Chondrocyte (in vitro differentiated cells): ENCODE measurements around the gene GALM. TPM values are rescaled to one million over a fixed set of nuclear protein-coding genes. Genes with fewer than 3 reads are reported as not detected.

ENCODE experiments used
- DNase-seq: peaks from one replicate; pipeline ENCODE4 v3.0.0; 2021; ENCODE audit warnings: mixed read lengths, low spot score
- H3K27ac Mint-ChIP-seq: one replicate; pipeline ENCODE4 v1.8.0; 2021; ENCODE audit warnings: mild to moderate bottlenecking, moderate library complexity, mixed read lengths; ENCODE audit not compliant: unreplicated experiment
- H3K27me3 Mint-ChIP-seq: 2 replicates; pipeline ENCODE4 v1.8.0; 2021; ENCODE audit warnings: low read depth, mixed read lengths
- H3K36me3 Mint-ChIP-seq: 2 replicates; pipeline ENCODE4 v1.8.0; 2021; ENCODE audit warnings: low read depth, mixed read lengths
- H3K4me1 Mint-ChIP-seq: 2 replicates; pipeline ENCODE4 v1.8.0; 2021; ENCODE audit warnings: low read depth, mild to moderate bottlenecking, mixed read lengths
- H3K4me3 Mint-ChIP-seq: one replicate; pipeline ENCODE4 v1.8.0; 2021; ENCODE audit warnings: mild to moderate bottlenecking, moderate library complexity, mixed read lengths; ENCODE audit not compliant: unreplicated experiment
- H3K9me3 Mint-ChIP-seq: 2 replicates; pipeline ENCODE4 v1.8.0; 2021; ENCODE audit warnings: low read depth, mixed read lengths
- CTCF ChIP-seq: fragments of 200-600 bp; sonication (generic); IDR thresholded peaks from 2 replicates; pipeline ENCODE4 v1.5.0; 2021; ENCODE audit warnings: antibody characterized with exemption, mild to moderate bottlenecking, moderate library complexity
- total RNA-seq: library from RNA; stranded (reverse); gene quantifications from 3 replicates; pipeline ENCODE4 v1.2.1, GENCODE V29; 2021

The GALM gene
- total RNA-seq, 1 donor from 2014 or later = 4.7 TPM

- H3K27me3 Mint-ChIP-seq = no peaks in the 10 kb centered on the region
- no peak overlapping the region for H3K4me3 Mint-ChIP-seq
- no peak overlapping the region for H3K27ac Mint-ChIP-seq
- H3K9me3 Mint-ChIP-seq = no peaks in the 10 kb centered on the region
- no peak for TF ChIP-seq CTCF
- no peaks in the 10 kb centered on the region for H3K36me3 Mint-ChIP-seq
- H3K4me1 Mint-ChIP-seq = peaks cover 15% of the 10 kb centered on the region
- no peak for DNase-seq
Measured at GRCh38 chr2:38622210-38622609, 43.7 kb upstream of the GALM start.

GRCh38 chr2:38626326-38627035 is 39.4 kb upstream of the GALM start:
- no peak for DNase-seq
- no peak for TF ChIP-seq CTCF
- Mint-ChIP-seq H3K9me3 (peaks cover 6% of the 10 kb centered on the region), H3K27ac (no peak overlapping the region), H3K27me3 (no peaks in the 10 kb centered on the region), H3K4me1 (no peaks in the 10 kb centered on the region), H3K4me3 (no peak overlapping the region), H3K36me3 (no peaks in the 10 kb centered on the region)

GRCh38 chr2:38627391-38627790 is 38.5 kb upstream of the GALM start:
- Mint-ChIP-seq H3K36me3 (no peaks in the 10 kb centered on the region), H3K27ac (no peak overlapping the region), H3K27me3 (no peaks in the 10 kb centered on the region), H3K4me1 (no peaks in the 10 kb centered on the region), H3K4me3 (no peak overlapping the region), H3K9me3 (peaks cover 6% of the 10 kb centered on the region)
- DNase-seq = no peak
- no peak for TF ChIP-seq CTCF

- no peaks in the 10 kb centered on the region for H3K4me1 Mint-ChIP-seq
- peaks cover 6% of the 10 kb centered on the region for H3K9me3 Mint-ChIP-seq
- no peak overlapping the region for H3K4me3 Mint-ChIP-seq
- H3K27me3 Mint-ChIP-seq = no peaks in the 10 kb centered on the region
- no peak for DNase-seq
- no peaks in the 10 kb centered on the region for H3K36me3 Mint-ChIP-seq
- no peak for TF ChIP-seq CTCF
- H3K27ac Mint-ChIP-seq = no peak overlapping the region
Measured at GRCh38 chr2:38629684-38630083, 36.2 kb upstream of the GALM start.

GRCh38 chr2:38631976-38632375 is 33.9 kb upstream of the GALM start:
- no peaks in the 10 kb centered on the region for H3K4me1 Mint-ChIP-seq
- peaks cover 6% of the 10 kb centered on the region for H3K9me3 Mint-ChIP-seq
- TF ChIP-seq CTCF = no peak
- H3K27me3 Mint-ChIP-seq = no peaks in the 10 kb centered on the region
- H3K36me3 Mint-ChIP-seq = no peaks in the 10 kb centered on the region
- H3K27ac Mint-ChIP-seq = no peak overlapping the region
- no peak for DNase-seq
- H3K4me3 Mint-ChIP-seq = no peak overlapping the region
